ENCODE results near the gene TP53BP1.

TP53BP1 gene

DNA sequence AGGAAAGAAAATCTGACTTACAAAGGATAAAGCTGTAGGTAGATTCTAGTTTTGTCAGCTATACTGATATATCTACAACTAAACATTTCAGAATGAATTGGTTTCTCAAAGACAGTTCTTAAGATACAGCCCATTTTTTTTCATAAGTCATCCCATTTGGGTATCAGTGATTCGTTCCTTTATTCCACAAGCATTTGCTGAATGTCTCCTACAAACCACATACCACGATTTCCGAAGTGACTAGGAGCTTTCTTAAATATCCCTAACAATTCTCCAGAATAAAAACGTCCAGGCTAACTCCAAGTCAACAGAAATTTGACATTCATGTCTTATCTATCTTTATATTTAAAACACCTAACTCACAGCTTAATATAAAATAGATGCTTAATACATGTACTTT is 59.8 kb downstream of the TP53BP1 start:
- H3K79me2 ChIP-seq (ENCODE audit: insufficient read depth, low read length) = no peaks in the 10 kb centered on the region
- no peaks in the 10 kb centered on the region for H4K20me1 ChIP-seq (ENCODE audit: insufficient read depth, low read length)
- no peaks in the 10 kb centered on the region for H3K9me2 ChIP-seq (ENCODE audit: low read depth, low read length)
- H3K4me1 ChIP-seq (ENCODE audit: insufficient read depth, low read length, severe bottlenecking) = peaks cover 8% of the 10 kb centered on the region
- H3K4me2 ChIP-seq (ENCODE audit: low read length) = no peak overlapping the region
- H3K4me3 ChIP-seq (ENCODE audit: low read depth, low read length, poor library complexity, severe bottlenecking) = no peak overlapping the region
- no peak overlapping the region for H3K27ac ChIP-seq (ENCODE audit: low read depth, low read length, poor library complexity, severe bottlenecking)
- H3K27me3 ChIP-seq (ENCODE audit: insufficient read depth, low read length) = no peaks in the 10 kb centered on the region
- no peak overlapping the region for H3K9ac ChIP-seq (ENCODE audit: low read length)
- no peaks in the 10 kb centered on the region for H3F3A ChIP-seq (ENCODE audit: insufficient read depth, low read length)
- H3K9me3 ChIP-seq (ENCODE audit: low read length) = no peaks in the 10 kb centered on the region
- no peak overlapping the region for H2AFZ ChIP-seq (ENCODE audit: low read length)
- TF ChIP-seq, protein P1, sequence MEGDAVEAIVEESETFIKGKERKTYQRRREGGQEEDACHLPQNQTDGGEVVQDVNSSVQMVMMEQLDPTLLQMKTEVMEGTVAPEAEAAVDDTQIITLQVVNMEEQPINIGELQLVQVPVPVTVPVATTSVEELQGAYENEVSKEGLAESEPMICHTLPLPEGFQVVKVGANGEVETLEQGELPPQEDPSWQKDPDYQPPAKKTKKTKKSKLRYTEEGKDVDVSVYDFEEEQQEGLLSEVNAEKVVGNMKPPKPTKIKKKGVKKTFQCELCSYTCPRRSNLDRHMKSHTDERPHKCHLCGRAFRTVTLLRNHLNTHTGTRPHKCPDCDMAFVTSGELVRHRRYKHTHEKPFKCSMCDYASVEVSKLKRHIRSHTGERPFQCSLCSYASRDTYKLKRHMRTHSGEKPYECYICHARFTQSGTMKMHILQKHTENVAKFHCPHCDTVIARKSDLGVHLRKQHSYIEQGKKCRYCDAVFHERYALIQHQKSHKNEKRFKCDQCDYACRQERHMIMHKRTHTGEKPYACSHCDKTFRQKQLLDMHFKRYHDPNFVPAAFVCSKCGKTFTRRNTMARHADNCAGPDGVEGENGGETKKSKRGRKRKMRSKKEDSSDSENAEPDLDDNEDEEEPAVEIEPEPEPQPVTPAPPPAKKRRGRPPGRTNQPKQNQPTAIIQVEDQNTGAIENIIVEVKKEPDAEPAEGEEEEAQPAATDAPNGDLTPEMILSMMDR (IDR thresholded peaks at IDR 0.05; ENCODE audit: low read length) = no peak
- no peak for TF ChIP-seq EZH2 (IDR thresholded peaks at IDR 0.05; ENCODE audit: borderline replicate concordance, low read length)
- peaks cover 49% of the 10 kb centered on the region for H3K36me3 ChIP-seq (ENCODE audit: insufficient read depth, low read length)

GRCh38 chr15:43429687-43430086 is 63.3 kb downstream of the TP53BP1 start:
- Histone ChIP-seq H3K9me3 (ENCODE audit: low read length) (no peaks in the 10 kb centered on the region), H3F3A (ENCODE audit: insufficient read depth, low read length) (no peaks in the 10 kb centered on the region), H3K27ac (ENCODE audit: low read depth, low read length, poor library complexity, severe bottlenecking) (no peak overlapping the region), H3K27me3 (ENCODE audit: insufficient read depth, low read length) (no peaks in the 10 kb centered on the region), H3K36me3 (ENCODE audit: insufficient read depth, low read length) (peaks cover 62% of the 10 kb centered on the region), H3K9ac (ENCODE audit: low read length) (no peak overlapping the region), H4K20me1 (ENCODE audit: insufficient read depth, low read length) (no peaks in the 10 kb centered on the region), H3K79me2 (ENCODE audit: insufficient read depth, low read length) (no peaks in the 10 kb centered on the region), H3K4me1 (ENCODE audit: insufficient read depth, low read length, severe bottlenecking) (peaks cover 8% of the 10 kb centered on the region), H3K4me3 (ENCODE audit: low read depth, low read length, poor library complexity, severe bottlenecking) (no peak overlapping the region), H3K9me2 (ENCODE audit: low read depth, low read length) (no peaks in the 10 kb centered on the region), H2AFZ (ENCODE audit: low read length) (no peak overlapping the region), H3K4me2 (ENCODE audit: low read length) (no peak overlapping the region)
- no peak for TF ChIP-seq EZH2 (IDR thresholded peaks at IDR 0.05; ENCODE audit: borderline replicate concordance, low read length)
- TF ChIP-seq, protein P1 (IDR thresholded peaks at IDR 0.05; ENCODE audit: low read length) = no peak

DNA sequence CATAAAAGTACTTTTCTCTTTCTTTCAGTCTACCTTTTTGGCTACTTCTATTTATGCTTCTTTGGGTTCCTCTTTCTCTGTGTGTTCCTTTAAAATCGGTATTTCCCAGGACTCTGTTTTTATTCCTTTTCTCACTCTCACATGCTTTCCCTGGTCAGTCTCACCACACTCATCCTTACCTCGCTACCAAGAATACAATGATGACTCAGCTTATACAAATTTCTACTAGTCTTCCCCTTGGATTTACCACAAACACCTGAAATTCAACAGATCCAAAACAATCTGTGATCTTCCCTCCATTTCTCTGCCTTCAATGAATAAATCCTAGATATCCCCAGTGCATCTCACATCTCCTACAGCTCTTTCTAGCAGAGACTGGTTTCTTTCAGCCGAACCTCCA is 69.2 kb downstream of the TP53BP1 start:
- H3K79me2 ChIP-seq (ENCODE audit: insufficient read depth, low read length) = no peaks in the 10 kb centered on the region
- H3K27me3 ChIP-seq (ENCODE audit: insufficient read depth, low read length) = no peaks in the 10 kb centered on the region
- no peak overlapping the region for H3K27ac ChIP-seq (ENCODE audit: low read depth, low read length, poor library complexity, severe bottlenecking)
- no peak overlapping the region for H3K4me3 ChIP-seq (ENCODE audit: low read depth, low read length, poor library complexity, severe bottlenecking)
- no peak overlapping the region for H3K9ac ChIP-seq (ENCODE audit: low read length)
- no peaks in the 10 kb centered on the region for H3F3A ChIP-seq (ENCODE audit: insufficient read depth, low read length)
- H3K9me2 ChIP-seq (ENCODE audit: low read depth, low read length) = no peaks in the 10 kb centered on the region
- no peak overlapping the region for H3K4me2 ChIP-seq (ENCODE audit: low read length)
- no peaks in the 10 kb centered on the region for H4K20me1 ChIP-seq (ENCODE audit: insufficient read depth, low read length)
- TF ChIP-seq EZH2 (IDR thresholded peaks at IDR 0.05; ENCODE audit: borderline replicate concordance, low read length) = no peak
- TF ChIP-seq, protein P1 (IDR thresholded peaks at IDR 0.05; ENCODE audit: low read length) = no peak
- H3K4me1 ChIP-seq (ENCODE audit: insufficient read depth, low read length, severe bottlenecking) = no peaks in the 10 kb centered on the region
- H3K9me3 ChIP-seq (ENCODE audit: low read length) = no peaks in the 10 kb centered on the region
- no peak overlapping the region for H2AFZ ChIP-seq (ENCODE audit: low read length)
- peaks cover 64% of the 10 kb centered on the region for H3K36me3 ChIP-seq (ENCODE audit: insufficient read depth, low read length)

Data from OCI-LY1 (cell line).